Erythroblast (primary cell): ENCODE data around the gene BSG.

Experiments used
- DNase-seq, 2 experiments: peaks; one replicate each; lab custom pipeline; 2025; lab: John Stamatoyannopoulos, UW
- GATA1 ChIP-seq: IDR thresholded peaks from 2 replicates; pipeline ENCODE4 v1.6.1; 2011; ENCODE audit warnings: low read depth, mild to moderate bottlenecking, control low read depth, low read length, moderate library complexity
- POLR2A ChIP-seq: IDR thresholded peaks from 2 replicates; pipeline ENCODE4 v1.6.1; 2011; ENCODE audit warnings: mild to moderate bottlenecking, low read length

Gene BSG

GRCh38 chr19:548886-549830, 23.2 kb upstream of the BSG start:
- DNase-seq: no peak
- TF ChIP-seq GATA1 (no peak), POLR2A (no peak)

DNA sequence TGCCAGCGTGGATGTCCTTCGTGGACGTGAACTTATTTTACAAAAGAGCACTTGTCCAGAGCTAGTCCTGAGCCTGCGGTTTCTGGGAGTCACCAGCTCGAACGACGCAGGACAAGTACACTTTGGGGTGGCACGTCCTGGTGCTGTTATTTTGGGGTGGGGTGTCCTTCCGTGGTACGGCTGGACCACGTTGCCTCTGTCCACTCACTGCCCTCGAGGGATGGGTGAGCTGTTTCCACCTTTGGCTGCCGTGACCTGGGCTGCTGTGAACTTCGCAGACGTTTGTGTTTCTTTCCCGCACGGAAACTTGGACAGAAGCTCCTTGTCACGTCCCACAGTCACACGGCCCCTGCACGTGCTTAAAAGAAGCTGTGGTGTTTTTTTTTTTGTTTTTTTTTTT, 17.6 kb upstream of the BSG start:
- TF ChIP-seq POLR2A (no peak), GATA1 (no peak)
- no peak for DNase-seq

DNA sequence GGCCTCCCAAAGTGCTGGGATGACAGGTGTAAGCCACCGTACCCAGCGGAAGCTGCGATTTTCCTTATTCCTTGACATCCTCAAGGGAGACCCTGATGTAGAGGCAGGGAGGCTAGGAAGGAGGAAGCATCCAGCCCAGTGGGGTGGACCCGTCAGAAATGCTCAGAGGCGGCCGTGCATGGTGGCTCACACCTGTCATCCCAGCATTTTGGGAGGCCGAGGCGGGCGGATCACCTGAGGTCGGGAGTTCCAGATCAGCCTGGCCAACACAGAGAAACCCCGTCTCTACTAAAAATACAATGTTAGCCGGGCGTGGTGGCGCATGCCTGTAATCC, 17.0 kb upstream of the BSG start:
- TF ChIP-seq POLR2A (no peak), GATA1 (no peak)
- DNase-seq: no peak

GRCh38 chr19:556611-557382, 15.6 kb upstream of the BSG start:
- DNase-seq: peak; percentile 55 to 58
- TF ChIP-seq GATA1 (no peak), POLR2A (no peak)

- no peak for DNase-seq
- no peak for TF ChIP-seq GATA1
- TF ChIP-seq POLR2A: no peak
Measured at GRCh38 chr19:558770-559439, 13.5 kb upstream of the BSG start.

- DNase-seq: no peak
Measured at GRCh38 chr19:560121-560520, 12.3 kb upstream of the BSG start.

GRCh38 chr19:566403-566802, 6.0 kb upstream of the BSG start:
- DNase-seq: peak; percentile 51 to 52
- TF ChIP-seq GATA1 (no peak), POLR2A (no peak)

More at GRCh38 chr19:560121-560520, 12.3 kb upstream of the BSG start:
- TF ChIP-seq POLR2A (no peak), GATA1 (no peak)

DNA sequence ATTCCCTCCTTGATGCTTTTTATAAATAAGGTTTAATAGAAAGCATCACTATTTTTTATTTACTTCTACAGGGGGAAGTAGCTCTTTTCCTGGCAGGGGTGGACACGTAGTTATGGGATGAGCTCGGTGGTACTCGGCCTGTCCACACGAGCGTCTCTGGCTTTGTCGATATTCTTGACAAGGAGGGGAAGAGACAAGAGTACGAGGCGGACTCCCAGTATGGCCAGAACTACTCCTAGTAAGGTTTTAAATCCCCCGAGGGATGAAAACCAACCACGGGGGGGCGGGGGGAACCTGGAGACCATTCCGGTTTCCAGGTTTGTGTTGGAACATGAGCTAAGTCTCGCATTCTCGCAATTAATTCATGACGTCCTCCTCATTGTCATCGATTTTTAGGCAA, 5.6 kb upstream of the BSG start:
- no peak for TF ChIP-seq GATA1
- DNase-seq: no peak

DNA sequence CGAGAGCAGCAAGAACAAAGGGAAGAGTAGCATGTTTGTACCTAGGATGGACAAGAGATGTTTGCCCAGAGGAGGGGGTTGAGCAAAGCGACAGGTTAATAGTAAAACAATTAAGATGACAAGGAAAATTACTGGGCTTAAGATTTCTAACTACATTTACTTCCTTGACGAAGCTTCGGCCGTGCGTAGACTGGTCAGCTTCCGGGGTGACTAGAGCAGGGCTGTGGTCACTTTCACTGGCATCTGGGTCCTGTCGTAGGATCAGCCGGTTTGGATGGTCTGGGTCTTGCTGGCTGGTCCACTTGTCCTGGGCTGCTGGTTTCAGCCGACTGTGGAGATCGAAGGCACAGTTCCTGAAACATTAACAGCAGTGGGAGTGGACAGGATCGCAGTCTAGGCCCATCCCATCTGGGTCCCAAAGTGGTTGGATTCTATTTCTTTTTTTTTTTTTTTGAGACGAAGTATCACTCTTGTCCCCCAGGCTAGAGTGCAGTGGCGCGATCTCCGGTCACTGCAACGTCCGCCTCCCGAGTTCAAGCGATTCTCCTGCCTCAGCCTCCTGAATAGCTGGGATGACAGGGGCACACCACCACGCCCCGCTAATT, 5.0 kb upstream of the BSG start:
- TF ChIP-seq POLR2A (no peak), GATA1 (no peak)
- DNase-seq: no peak

DNA sequence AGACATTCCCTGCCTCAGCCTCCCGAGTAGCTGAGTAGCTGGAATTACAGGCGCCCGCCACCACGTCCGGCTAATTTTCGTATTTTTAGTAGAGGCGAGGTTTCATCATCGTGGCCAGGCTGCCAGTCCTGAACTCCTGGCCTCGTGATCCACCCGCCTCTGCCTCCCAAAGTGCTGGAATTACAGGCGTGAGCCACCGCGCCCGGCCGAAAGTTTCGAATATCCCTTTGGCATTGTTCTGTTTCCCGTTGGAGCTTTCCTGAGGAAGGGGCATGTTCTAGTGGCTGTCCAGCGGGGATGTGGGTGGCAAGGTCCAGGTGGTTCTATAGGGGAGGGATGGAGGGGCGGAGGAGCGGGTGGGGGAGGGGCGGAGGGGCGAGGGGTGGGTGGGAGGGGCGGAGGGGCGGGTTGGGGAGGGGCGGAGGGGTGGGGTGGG, 2.1 kb upstream of the BSG start:
- DNase-seq: no peak
- TF ChIP-seq GATA1: no peak
- TF ChIP-seq POLR2A: no peak

DNA sequence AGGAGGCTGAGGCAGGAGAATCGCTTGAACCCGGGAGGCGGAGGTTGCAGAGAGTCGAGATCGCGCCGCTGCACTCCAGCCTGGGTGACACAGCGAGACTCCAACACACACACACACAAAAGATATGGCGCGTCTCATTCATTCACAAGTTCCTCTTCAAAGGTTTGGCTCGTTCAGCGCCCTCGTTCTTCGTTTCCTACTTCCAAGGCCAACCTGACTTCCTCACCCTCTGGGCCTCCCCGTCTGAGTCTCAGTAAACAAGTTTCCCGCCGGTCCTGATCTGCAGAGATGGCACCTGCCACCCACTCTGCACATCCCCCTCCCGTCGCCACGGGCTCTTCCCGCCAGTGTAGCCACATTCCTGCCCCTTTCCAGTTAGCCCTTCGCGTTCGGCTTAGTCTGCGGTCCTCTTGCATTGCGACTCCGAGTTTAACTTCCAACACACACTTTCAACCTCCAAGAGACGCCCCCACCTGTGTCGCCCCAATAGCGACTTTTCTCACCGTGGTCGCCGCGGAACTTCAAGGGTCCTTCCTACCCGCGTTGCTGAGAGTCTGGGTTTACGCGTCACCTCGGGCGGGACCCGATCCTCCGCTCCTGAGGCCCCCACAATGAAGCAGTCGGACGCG, 1.3 kb upstream of the BSG start:
- no peak for TF ChIP-seq GATA1
- peak; percentile 55 for TF ChIP-seq POLR2A
- peak; percentile 81 to 83 for DNase-seq

DNA sequence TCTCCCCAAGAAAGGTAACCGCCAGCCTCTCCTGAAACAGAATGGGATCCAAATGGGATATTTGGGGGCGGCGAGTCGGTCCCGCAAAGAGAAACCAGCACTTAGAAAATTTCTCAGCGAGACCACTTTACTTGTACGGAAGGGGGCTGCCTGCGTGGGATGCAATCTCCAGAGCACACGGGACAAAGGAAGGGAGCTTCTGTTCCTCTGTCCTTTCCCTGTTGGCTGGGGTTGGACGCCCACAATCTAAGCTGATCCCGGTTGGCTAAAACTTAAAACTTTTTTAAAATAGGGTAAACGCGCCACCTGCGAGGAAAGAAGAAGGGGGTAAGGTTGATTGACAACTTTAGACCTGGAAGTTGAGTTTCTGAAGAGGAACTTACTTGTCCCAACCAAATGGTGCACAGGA, 826 bp upstream of the BSG start:
- DNase-seq: peak; percentile 79 to 80
- TF ChIP-seq POLR2A (no peak), GATA1 (no peak)
